GM06990 (cell line): ENCODE results near the gene PSMC4.

ENCODE experiments used
- DNase-seq: peaks from one replicate; pipeline ENCODE4 v3.0.0-alpha.2; 2011; ENCODE audit not compliant: insufficient read length; ENCODE audit errors: extremely low read depth
- H3K27me3 ChIP-seq: replicated peaks from 2 replicates; pipeline ENCODE4 v1.6.0; 2011; ENCODE audit warnings: low read length; ENCODE audit not compliant: control insufficient read depth, insufficient read depth
- H3K36me3 ChIP-seq: 2 replicates; pipeline ENCODE4 v1.5.1; 2011; ENCODE audit warnings: low read length; ENCODE audit not compliant: control insufficient read depth, insufficient read depth
- H3K4me3 ChIP-seq: replicated peaks from 2 replicates; pipeline ENCODE4 v1.5.1; 2011; ENCODE audit warnings: low read depth, mild to moderate bottlenecking, control low read depth, low read length
- CTCF ChIP-seq: IDR thresholded peaks from 2 replicates; pipeline ENCODE4 v1.5.1; 2011; ENCODE audit warnings: low read length, control low read depth, mild to moderate bottlenecking, inconsistent platforms; ENCODE audit not compliant: insufficient read depth, poor library complexity, severe bottlenecking

PSMC4 gene

DNA sequence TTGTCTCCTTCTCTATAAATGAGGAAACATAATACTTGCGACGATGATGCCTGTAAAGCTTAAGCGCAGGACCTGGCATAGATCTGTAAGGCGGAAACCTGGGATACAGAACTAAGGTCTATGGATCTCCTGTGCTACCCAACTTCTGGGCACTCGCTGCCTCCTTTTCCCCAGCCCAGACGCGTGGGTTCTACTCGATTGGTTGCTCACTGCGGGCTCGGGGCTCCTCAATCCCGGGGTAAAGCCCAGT is 615 bp upstream of the PSMC4 start:
- H3K36me3 ChIP-seq = peaks cover 12% of the 10 kb centered on the region
- H3K4me3 ChIP-seq = peak overlapping the region; percentile 98
- DNase-seq = no peak
- no peaks in the 10 kb centered on the region for H3K27me3 ChIP-seq
- no peak for TF ChIP-seq CTCF

GRCh38 chr19:39971380-39972035 is 543 bp downstream of the PSMC4 start:
- Histone ChIP-seq H3K36me3 (peaks cover 15% of the 10 kb centered on the region), H3K27me3 (no peaks in the 10 kb centered on the region), H3K4me3 (peak overlapping the region; percentile 98)
- no peak for TF ChIP-seq CTCF
- DNase-seq = no peak

DNA sequence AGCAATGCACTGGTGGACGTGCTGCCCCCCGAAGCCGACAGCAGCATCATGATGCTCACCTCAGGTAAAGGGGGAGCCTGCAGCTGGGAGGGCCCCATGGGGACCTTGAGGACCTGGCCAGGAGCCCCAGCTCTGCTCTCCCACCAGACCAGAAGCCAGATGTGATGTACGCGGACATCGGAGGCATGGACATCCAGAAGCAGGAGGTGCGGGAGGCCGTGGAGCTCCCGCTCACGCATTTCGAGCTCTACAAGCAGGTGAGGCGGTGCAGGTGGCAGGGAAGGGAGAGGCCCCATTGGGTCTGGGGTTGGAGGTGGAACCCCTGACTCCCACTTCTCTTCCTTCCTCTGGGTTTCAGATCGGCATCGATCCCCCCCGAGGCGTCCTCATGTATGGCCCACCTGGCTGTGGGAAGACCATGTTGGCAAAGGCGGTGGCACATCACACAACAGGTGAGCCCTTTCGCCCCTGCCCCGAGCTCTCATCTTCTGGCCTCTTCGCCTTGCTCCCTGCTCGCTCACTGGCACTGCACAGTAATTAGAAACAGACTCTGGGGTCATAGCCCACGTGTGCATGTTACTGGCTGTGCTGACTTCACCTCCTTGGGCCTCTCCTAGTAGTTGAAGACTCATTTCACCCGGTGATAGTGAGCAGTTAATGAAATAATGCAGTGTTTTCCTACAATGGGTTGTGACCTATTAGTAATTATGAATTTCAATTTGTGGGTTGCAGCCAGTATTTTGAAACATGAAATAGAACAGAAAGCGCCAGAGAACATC is 3.6 kb downstream of the PSMC4 start:
- DNase-seq = no peak
- H3K36me3 ChIP-seq = peaks cover 28% of the 10 kb centered on the region
- H3K4me3 ChIP-seq = no peak overlapping the region
- no peaks in the 10 kb centered on the region for H3K27me3 ChIP-seq
- TF ChIP-seq CTCF = no peak

- no peak for TF ChIP-seq CTCF
- DNase-seq = no peak
- Histone ChIP-seq H3K36me3 (peaks cover 25% of the 10 kb centered on the region), H3K4me3 (no peak overlapping the region), H3K27me3 (no peaks in the 10 kb centered on the region)
Measured at GRCh38 chr19:39982883-39983282, 11.9 kb downstream of the PSMC4 start.

DNA sequence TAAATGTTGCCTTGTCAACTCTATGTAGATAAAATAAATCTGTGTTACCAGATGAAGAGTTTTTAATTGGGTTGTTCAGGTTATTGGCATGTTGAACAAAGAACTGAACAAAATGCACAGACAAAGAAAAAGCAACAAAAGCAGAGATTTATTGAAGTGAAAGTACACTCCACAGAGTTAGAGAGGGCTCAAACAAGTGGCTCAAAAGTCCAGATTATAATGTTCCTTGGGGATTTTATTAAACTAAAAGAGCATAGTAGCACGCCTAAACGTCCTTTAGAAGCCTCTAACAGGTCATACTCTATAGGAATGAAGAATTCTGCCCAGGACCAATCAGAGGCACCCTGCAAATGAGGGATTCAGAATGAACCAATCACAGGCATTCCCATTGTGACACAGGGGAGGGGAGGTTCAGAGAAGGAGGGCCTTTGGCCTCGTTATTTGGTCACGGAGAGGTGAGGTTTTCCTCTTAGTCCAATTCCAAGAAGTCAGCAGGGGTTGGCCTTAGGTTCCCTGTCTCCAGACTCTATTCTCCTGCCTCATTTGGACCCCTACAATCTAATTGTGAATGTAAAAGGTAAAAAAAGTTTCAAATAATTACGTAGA is 12.8 kb downstream of the PSMC4 start:
- peaks cover 17% of the 10 kb centered on the region for H3K36me3 ChIP-seq
- no peak for TF ChIP-seq CTCF

DNA sequence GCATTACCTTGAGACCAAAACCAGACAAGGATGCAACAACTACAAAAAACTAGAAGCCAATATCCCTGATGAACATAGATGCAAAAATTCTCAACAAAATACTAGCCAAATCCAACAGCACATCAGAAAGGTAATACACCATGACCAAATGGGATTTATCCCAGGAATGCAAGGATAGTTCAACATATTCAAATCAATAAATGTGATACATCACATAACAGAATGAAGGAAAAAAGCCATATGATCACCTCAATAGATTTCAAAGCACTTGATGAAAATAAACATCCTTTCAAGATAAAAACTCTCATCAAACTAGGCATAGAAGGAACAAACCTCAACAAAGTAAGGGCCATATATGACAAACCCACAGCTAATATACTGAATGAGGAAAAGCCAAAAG is 15.7 kb downstream of the PSMC4 start:
- H3K27me3 ChIP-seq = no peaks in the 10 kb centered on the region
- no peak for DNase-seq
- no peak for TF ChIP-seq CTCF
- H3K36me3 ChIP-seq = no peaks in the 10 kb centered on the region; the same call in 1 of the 2 replicates
- no peak overlapping the region for H3K4me3 ChIP-seq

More for the DNA sequence above, 12.8 kb downstream of the PSMC4 start:
- DNase-seq = no peak
- no peak overlapping the region for H3K4me3 ChIP-seq
- H3K27me3 ChIP-seq = no peaks in the 10 kb centered on the region
